HL-60 (cell line): Measurements from ENCODE around the gene B4GALNT1.

Source experiments
- DNase-seq, 2 experiments: peaks; one replicate each; pipeline ENCODE4 v3.0.0-alpha.2; 2010 to 2020; ENCODE audit warnings: low read depth in 1 of 2, low spot score in 1 of 2
- H3K27ac ChIP-seq: fragments of 250-450 bp; sonication (Bioruptor Pico); replicated peaks from 2 replicates; pipeline ENCODE4 v1.5.1; 2020; ENCODE audit warnings: mild to moderate bottlenecking, moderate library complexity
- H3K27me3 ChIP-seq: fragments of 250-450 bp; sonication (Bioruptor Pico); 2 replicates; pipeline ENCODE4 v1.5.1; 2021; ENCODE audit warnings: mild to moderate bottlenecking, moderate library complexity; ENCODE audit not compliant: insufficient read depth, poor library complexity, severe bottlenecking
- H3K4me3 ChIP-seq: replicated peaks from 2 replicates; pipeline ENCODE4 v1.5.1; 2011; ENCODE audit warnings: mild to moderate bottlenecking, control low read depth, low read length; ENCODE audit not compliant: insufficient read depth
- GABPA ChIP-seq: IDR thresholded peaks from 2 replicates; pipeline ENCODE4 v1.6.1; 2012; ENCODE audit warnings: low read depth
- POLR2AphosphoS5 ChIP-seq: IDR thresholded peaks from 2 replicates; pipeline ENCODE4 v1.6.1; 2012; ENCODE audit warnings: low read depth
- SPI1 ChIP-seq: IDR thresholded peaks from 2 replicates; pipeline ENCODE4 v1.6.1; 2012; ENCODE audit warnings: low read depth, mild to moderate bottlenecking, borderline replicate concordance
- TF ChIP-seq, protein P1 (sequence below): IDR thresholded peaks from 2 replicates; pipeline ENCODE4 v1.6.1; 2012; ENCODE audit warnings: low read depth; ENCODE audit not compliant: insufficient replicate concordance
- TF ChIP-seq, protein P2 (sequence below): IDR thresholded peaks from one replicate; pipeline ENCODE4 v1.5.1; 2011; ENCODE audit warnings: low read length, control low read depth, inconsistent platforms; ENCODE audit not compliant: insufficient read depth

B4GALNT1 gene

DNA sequence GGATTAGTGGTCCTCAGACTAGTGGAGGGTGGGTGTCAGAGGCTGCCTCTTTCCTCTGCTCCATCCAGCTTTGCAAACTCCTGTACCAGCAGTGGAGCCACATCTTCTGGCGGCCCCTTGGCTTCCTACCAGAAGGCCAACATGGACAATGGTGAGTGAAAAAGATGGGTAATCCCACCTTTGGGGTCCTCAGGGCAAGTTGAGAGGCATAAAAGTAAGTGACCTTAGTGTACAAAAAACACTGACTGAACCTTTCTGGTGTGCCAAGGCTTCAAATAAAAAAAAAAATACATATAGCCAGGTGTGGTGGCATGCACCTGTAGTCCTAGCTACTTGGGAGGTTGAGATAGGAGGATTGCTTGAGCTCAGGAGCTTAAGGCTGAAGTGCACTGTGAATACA, 51.2 kb downstream of the B4GALNT1 start:
- H3K27ac ChIP-seq = no peak overlapping the region
- no peak overlapping the region for H3K4me3 ChIP-seq
- H3K27me3 ChIP-seq = peaks cover 6% of the 10 kb centered on the region
- TF ChIP-seq, protein P1, sequence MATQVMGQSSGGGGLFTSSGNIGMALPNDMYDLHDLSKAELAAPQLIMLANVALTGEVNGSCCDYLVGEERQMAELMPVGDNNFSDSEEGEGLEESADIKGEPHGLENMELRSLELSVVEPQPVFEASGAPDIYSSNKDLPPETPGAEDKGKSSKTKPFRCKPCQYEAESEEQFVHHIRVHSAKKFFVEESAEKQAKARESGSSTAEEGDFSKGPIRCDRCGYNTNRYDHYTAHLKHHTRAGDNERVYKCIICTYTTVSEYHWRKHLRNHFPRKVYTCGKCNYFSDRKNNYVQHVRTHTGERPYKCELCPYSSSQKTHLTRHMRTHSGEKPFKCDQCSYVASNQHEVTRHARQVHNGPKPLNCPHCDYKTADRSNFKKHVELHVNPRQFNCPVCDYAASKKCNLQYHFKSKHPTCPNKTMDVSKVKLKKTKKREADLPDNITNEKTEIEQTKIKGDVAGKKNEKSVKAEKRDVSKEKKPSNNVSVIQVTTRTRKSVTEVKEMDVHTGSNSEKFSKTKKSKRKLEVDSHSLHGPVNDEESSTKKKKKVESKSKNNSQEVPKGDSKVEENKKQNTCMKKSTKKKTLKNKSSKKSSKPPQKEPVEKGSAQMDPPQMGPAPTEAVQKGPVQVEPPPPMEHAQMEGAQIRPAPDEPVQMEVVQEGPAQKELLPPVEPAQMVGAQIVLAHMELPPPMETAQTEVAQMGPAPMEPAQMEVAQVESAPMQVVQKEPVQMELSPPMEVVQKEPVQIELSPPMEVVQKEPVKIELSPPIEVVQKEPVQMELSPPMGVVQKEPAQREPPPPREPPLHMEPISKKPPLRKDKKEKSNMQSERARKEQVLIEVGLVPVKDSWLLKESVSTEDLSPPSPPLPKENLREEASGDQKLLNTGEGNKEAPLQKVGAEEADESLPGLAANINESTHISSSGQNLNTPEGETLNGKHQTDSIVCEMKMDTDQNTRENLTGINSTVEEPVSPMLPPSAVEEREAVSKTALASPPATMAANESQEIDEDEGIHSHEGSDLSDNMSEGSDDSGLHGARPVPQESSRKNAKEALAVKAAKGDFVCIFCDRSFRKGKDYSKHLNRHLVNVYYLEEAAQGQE = no peak
- no peak for TF ChIP-seq POLR2AphosphoS5
- TF ChIP-seq, protein P2, sequence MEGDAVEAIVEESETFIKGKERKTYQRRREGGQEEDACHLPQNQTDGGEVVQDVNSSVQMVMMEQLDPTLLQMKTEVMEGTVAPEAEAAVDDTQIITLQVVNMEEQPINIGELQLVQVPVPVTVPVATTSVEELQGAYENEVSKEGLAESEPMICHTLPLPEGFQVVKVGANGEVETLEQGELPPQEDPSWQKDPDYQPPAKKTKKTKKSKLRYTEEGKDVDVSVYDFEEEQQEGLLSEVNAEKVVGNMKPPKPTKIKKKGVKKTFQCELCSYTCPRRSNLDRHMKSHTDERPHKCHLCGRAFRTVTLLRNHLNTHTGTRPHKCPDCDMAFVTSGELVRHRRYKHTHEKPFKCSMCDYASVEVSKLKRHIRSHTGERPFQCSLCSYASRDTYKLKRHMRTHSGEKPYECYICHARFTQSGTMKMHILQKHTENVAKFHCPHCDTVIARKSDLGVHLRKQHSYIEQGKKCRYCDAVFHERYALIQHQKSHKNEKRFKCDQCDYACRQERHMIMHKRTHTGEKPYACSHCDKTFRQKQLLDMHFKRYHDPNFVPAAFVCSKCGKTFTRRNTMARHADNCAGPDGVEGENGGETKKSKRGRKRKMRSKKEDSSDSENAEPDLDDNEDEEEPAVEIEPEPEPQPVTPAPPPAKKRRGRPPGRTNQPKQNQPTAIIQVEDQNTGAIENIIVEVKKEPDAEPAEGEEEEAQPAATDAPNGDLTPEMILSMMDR = no peak
- no peak for TF ChIP-seq SPI1
- no peak for TF ChIP-seq GABPA
- DNase-seq = no peak

DNA sequence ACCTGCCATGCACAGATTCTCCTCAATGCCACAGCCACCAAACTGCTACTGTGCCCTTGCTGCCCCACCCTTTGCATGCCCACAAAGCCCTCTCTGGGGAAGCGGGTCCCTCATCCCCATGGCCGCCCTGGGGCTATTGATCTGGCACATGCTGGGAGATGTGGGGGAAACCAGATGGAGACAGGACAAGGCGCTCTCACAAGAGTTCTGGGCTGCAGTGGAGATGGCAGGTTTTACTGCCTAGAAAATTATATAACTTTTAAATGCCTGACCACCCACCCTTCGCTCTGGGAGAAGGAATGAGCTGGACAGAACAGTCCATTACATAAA, 52.6 kb downstream of the B4GALNT1 start:
- no peak overlapping the region for H3K27ac ChIP-seq
- no peak overlapping the region for H3K4me3 ChIP-seq
- H3K27me3 ChIP-seq = no peaks in the 10 kb centered on the region
- DNase-seq = no peak
- no peak for TF ChIP-seq SPI1
- no peak for TF ChIP-seq GABPA
- TF ChIP-seq, protein P1 = no peak
- no peak for TF ChIP-seq POLR2AphosphoS5
- TF ChIP-seq, protein P2 = no peak

DNA sequence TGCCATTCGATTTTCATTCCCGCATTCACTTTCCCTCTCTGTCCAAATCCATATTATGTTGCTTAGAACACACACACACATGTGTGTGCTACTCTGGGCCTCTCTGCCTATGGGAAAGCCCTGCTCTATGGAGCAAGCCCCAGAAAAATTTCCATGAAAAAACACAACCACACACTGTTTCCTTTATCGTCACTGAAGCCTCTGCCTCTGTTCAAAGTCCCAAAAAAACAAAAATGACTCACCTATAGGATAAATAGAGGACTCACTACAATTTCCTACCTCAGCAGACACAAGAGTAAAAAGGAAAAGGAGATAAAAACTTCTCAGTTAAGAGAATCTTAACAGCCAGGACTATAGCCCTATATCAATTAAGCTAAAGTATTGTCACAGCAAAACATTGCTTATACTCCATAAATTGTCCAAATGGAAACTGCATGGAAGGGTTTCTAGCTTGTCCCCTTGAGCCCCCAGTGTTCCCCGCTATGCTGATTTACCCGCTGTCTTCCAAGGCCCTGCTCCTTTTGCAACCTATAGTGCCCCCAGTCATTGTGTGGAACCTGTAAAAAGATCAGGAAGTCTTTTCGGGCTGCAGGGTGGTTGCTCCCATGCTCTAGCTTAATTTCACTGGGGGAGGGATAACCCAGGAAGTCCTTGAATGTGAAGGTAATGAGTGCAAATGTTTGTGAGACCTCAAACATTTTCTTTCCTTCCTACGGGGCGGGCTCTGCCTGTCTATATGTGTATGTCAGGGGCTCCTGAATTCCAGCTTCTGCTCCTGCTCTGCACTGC, 53.1 kb downstream of the B4GALNT1 start:
- no peak overlapping the region for H3K4me3 ChIP-seq
- no peak overlapping the region for H3K27ac ChIP-seq
- DNase-seq = no peak
- TF ChIP-seq POLR2AphosphoS5 (no peak), SPI1 (no peak)
- TF ChIP-seq, protein P1 = no peak
- TF ChIP-seq, protein P2 = no peak
- H3K27me3 ChIP-seq = no peaks in the 10 kb centered on the region
